HG03175 (cell line): ENCODE data around the gene TMEM183A.
"Not testable (repeated sequence)": the region's sequence is repeated elsewhere in the genome, so short reads cannot be mapped to it uniquely, and the experiment has no call there.

Experiments
- ATAC-seq: cut with Tn5 transposase; IDR thresholded peaks from one replicate; pipeline ENCODE4 v1.9.1; 2021; ENCODE audit warnings: mild to moderate bottlenecking, moderate library complexity; ENCODE audit not compliant: unreplicated experiment

Gene TMEM183A

GRCh38 chr1:202987255-202987654 is 19.9 kb upstream of the TMEM183A start:
- ATAC-seq: no peak

DNA sequence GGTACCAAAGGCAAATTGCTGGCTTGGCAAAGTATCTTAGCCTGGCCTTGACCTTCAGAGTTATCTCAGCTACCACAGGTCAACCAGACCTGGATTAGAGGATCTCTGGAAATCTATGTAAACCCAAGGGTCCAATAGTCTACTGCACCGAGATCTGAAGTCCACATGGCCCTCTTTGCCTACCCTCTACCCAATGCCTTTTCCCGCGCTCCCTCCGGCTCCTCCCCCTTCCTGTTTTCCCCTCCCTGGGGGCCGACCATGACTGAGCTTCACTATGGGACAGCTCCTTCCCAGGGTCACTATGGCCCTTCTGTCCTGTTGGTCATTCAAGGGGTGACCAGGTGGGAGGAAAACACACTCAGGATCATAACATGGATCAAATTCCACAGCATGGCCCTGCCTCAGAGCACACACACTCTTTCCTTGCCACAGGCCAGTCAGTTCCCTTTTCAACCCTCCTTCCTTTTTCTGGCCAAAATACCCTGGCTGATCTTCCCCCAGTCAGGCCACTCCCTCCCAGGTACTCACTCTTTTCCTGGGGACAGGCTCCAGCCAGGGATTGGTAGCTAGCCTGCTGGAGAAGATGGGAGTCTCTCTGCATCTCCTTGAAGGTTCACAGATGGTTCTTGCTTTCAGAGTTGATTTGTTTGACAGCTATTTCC is 19.1 kb upstream of the TMEM183A start:
- ATAC-seq: no peak

GRCh38 chr1:202989879-202990278 is 17.3 kb upstream of the TMEM183A start:
- ATAC-seq: no peak

GRCh38 chr1:202991112-202991511 is 16.1 kb upstream of the TMEM183A start:
- no peak for ATAC-seq

GRCh38 chr1:202994756-202995155 is 12.4 kb upstream of the TMEM183A start:
- no peak for ATAC-seq

DNA sequence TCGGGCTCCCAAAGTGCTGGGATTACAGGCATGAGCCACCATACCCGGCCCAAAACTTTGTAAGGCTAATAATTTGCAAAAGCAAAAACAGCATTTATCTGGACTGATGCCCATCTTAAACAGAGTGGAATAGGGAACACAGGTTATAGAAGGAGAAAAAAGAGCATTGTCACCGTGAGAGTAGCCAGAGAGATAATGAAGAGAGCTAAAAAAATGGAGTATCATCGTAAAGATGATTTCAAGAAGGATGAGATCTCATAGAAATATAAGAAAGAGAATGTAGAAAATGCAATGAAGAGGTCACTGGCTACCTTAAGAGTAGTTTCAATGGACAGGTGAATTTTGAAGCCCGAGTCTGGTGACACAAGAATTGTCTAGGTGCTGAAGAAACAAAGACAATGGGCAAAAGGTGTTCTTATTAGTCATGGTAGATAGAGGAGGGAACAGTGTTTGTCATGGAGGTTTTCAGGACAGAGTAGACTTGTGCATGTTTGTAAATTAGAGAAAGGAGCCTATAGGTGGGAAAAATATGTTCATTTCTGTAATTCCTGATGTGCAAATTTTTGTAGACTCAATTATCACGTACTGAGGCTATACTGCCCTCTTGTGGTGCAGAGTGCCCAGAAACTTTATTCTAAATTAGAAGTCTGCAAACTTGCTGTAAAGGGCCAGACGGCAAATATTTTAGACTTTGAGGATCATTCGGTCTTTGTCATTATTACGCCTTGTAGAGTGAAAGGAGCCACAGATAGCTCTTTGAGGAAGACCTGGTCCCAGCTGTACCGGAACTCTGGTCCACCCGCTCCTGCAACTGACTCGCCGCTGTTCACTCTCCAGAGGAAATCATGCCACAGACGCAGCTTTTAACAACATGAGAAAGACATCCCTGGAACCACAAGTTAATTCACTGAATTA is 8.1 kb upstream of the TMEM183A start:
- ATAC-seq: no peak

DNA sequence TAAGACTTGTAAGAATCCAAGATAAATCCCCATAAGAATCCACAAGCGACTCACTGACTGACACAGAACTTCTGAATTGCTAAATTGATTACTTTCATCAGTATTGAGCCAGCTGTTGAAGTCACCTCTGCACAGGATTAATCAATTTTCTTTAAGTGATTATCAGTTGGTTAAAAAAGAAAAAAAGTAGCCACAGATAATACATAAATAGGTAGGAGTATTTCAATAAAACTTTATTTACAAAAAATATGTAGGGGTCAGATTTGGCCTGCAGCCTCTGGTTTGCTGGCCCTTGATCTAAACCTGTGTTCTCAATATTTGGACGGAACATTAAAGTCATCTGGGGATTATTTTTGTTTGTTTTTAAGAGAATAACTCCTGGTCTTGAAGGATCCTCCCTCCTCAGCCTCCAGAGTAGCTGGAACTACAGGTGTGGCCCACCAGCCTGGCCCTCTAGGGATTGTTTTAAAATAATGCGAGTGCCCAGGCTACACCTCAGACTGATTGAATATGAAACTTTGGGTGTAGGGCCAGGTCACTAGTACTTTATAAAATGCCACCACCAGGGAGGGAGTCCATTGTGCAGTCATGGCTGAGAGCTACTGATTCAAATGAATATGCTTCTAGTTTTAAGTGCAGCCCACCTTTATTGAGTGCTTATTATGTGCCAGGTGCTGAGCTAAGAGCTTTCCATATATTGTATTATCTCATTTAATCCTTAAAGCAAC is 6.8 kb upstream of the TMEM183A start:
- ATAC-seq: no peak

GRCh38 chr1:203001986-203002385 is 5.2 kb upstream of the TMEM183A start:
- no peak for ATAC-seq

GRCh38 chr1:203002951-203003350 is 4.2 kb upstream of the TMEM183A start:
- ATAC-seq: no peak

- ATAC-seq: not testable (repeated sequence)
These were observed 1.6 kb upstream of the TMEM183A start for GRCh38 chr1:203005395-203006142.

DNA sequence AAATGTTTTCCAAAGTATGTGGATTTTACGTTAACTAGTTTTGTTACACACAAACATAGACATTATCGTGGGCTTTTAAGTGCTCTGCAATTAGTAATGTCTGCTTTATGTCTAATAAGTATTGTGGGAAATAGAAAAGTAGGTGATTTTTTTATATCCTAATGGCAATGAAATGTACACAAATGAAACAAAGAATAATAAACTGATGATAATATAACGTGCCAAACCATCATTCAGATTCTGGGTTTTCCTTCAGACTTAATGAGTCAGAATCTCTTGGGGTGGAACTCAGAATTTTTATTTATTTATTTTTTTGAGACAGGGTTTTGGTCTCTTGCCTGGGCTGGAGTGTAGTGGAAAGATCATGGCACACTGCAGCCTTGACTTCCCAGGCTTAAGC is 2.0 kb downstream of the TMEM183A start:
- ATAC-seq: no peak

GRCh38 chr1:203011582-203011981 is 4.4 kb downstream of the TMEM183A start:
- ATAC-seq: no peak

DNA sequence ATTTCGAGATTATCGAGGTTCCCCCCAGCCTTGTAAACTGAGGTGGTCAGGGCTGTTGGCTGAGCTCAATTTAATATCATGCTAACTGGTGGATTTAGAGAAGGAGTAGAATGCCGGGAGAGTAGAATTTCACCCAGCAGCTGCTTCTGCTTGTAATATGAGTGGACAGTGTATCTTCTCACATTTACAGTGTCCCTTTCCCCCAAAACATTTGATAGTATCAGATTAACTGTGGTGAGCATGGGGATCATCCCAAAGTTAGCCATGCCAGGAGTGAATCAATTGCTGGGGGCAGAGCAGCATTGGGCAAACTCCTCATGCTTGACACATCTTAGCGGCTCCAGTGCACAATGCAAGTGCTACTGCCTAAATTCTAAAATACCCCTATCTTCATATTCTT is 9.9 kb downstream of the TMEM183A start:
- no peak for ATAC-seq

DNA sequence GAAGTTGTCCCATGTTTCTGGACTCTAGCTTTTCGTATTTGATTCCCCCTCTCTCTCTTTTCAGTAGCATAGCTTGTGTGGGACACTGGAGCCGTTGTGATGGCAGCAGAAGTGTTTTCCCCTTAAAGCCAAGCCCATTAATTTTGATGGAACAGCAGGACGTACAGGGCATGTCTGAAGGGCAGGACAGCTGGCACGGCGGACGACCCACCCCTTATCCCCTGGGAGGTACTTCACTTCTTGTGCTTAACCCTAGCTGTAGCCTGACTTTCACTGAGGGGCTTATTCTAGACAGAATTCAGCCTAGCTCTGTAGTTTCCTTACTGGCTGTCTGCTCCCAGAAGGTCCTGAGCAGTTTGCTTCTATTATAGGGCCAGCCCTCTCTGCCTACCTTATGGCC is 10.5 kb downstream of the TMEM183A start:
- no peak for ATAC-seq

DNA sequence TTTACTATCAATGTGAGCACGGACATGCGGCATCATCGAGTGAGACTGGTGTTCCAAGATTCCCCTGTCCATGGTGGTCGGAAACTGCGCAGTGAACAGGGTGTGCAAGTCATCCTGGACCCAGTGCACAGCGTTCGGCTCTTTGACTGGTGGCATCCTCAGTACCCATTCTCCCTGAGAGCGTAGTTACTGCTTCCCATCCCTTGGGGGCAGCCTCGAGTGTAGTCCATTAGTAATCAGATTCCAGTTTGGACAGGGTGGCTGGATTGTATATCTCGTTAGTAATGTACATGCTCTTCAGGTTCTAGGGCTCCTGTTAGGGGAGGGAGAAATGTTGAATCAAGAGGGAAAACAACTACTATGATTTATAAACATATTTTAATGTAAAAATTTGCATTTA is 15.7 kb downstream of the TMEM183A start:
- ATAC-seq: not testable (repeated sequence)

DNA sequence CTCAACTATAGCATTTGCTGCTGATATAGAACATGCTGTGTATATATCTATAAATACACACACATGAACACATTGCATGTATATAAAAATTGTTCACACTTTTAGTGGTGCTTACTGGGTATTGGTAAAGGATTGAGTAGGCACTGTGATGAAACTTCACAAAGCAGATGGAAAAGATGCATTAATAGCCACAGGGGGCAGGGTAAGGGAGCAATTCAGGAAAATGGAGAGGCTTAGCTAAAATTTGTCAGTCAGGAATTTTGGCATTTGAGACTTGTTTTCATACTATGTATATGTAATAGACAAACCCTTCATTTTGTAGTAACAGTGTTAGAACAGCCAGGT is 18.5 kb downstream of the TMEM183A start:
- no peak for ATAC-seq

DNA sequence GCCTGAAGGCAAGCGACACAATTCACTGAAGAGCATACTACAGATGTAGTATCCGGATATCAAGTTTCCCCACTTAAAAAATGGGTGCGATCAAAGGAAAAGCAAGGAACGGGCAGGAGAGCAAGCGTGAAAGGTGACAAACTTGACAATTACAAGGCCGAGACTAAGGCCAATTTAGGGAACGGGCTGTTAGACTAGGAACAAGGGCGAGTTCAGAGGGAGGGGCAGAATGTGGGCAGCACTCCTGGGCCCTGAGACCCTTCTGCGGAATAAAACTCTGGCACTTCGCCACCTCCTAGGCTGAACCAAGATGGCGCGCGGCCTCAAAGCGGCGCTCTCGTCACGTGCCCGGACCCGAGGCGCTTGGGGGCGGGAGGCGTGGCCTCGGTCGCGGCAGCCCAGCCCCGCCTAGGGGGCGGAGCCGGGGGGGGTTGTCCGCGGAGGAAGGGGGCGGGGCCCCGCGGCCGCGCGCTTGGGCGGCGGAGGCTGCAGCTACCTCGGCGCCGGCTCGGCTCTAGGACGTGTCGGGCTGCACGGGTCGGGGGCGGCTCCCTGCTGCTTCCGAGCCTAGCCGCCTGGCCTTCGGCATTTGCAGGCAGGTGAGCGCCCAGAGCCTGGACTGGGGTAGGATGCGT is 19.0 kb downstream of the TMEM183A start, which contains the start of gene PPFIA4:
PPFIA4 (plus strand) TSS at position 461 of the 635 bp plus-strand sequence. CDS start 12,518 bp downstream, outside the sequence.
- peak; percentile 79 for ATAC-seq

DNA sequence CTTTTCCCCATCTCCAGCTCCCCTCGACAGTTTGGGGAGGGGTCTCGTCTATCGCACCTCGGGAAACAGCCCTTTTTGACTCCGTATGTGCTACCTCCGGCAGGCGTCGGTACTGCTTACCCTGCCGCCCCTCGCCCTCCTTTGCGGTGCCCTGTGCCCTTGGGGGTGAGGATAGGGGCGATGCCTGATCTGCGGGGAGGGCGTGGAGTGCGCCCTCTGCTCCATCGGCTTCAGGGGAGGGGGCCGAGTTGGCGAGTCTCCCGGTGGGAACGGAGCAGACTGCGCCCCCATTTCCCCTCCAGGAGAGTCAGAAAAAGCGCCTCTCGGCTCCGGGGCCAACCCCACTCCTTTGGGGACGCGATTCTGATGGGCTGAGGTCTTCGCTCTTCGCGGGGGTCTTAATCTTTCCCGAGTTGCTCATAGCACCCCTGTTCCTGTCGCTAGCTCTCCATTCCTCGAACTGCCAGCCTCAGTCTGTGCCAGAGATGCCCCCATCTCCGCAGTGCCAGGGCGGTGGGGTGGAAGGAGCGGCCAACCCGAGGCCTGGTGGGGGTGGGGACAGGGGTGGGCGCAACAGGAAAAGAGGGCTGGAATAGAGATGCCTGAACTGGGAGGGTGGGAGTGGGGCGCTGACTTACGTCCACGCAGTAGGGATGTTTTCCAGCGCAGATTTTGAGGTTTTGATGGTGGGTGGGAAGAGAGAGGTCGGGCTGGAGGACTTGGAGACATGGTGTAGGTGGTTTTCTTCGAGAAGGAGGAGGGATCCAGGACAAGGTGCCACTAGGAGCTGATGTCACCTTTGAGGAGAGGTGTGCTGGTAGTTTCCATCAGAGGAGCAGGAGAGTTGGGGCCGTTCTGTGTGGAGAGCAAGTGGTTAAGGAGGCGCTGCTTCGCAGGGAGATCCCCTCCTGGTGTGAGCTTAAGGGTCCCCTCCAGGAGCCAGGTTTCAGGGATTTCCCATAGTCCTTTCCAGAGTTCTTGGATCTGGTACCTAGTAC is 19.8 kb downstream of the TMEM183A start:
- ATAC-seq: peak; percentile 25
